ENCODE data around the gene VWA3B.

The VWA3B gene

GRCh38 chr2:98348066-98348561 lies 261.1 kb downstream of the VWA3B start:
- no peak for TF ChIP-seq CTCF (conservative IDR thresholded peaks at IDR 0.05; ENCODE audit: low read depth, low read length)
- no peak overlapping the region for H3K4me3 ChIP-seq (ENCODE audit: low read depth, low read length)

GRCh38 chr2:98350411-98350810 lies 263.4 kb downstream of the VWA3B start:
- H3K4me3 ChIP-seq (ENCODE audit: low read depth, low read length), result no peak overlapping the region
- DNase-seq (ENCODE audit: low read depth), result no peak
- no peak for TF ChIP-seq CTCF (conservative IDR thresholded peaks at IDR 0.05; ENCODE audit: low read depth, low read length)

More at GRCh38 chr2:98348066-98348561, 261.1 kb downstream of the VWA3B start:
- no peak for DNase-seq (ENCODE audit: low read depth)

- H3K4me3 ChIP-seq (ENCODE audit: low read depth, low read length), result no peak overlapping the region
- DNase-seq (ENCODE audit: low read depth), result no peak
- TF ChIP-seq CTCF (conservative IDR thresholded peaks at IDR 0.05; ENCODE audit: low read depth, low read length), result no peak
These were observed 268.9 kb downstream of the VWA3B start for GRCh38 chr2:98355881-98356280.

- H3K4me3 ChIP-seq (ENCODE audit: low read depth, low read length), result no peak overlapping the region
- no peak for TF ChIP-seq CTCF (conservative IDR thresholded peaks at IDR 0.05; ENCODE audit: low read depth, low read length)
- no peak for DNase-seq (ENCODE audit: low read depth)
These were observed 269.8 kb downstream of the VWA3B start for GRCh38 chr2:98356729-98357128.

- DNase-seq (ENCODE audit: low read depth), result no peak
- TF ChIP-seq CTCF (conservative IDR thresholded peaks at IDR 0.05; ENCODE audit: low read depth, low read length), result no peak
These were observed 270.9 kb downstream of the VWA3B start for GRCh38 chr2:98357849-98358248.

GRCh38 chr2:98359986-98360385 lies 273.0 kb downstream of the VWA3B start:
- no peak for DNase-seq (ENCODE audit: low read depth)
- H3K4me3 ChIP-seq (ENCODE audit: low read depth, low read length), result no peak overlapping the region

More at GRCh38 chr2:98357849-98358248, 270.9 kb downstream of the VWA3B start:
- H3K4me3 ChIP-seq (ENCODE audit: low read depth, low read length), result no peak overlapping the region

More at GRCh38 chr2:98359986-98360385, 273.0 kb downstream of the VWA3B start:
- TF ChIP-seq CTCF (conservative IDR thresholded peaks at IDR 0.05; ENCODE audit: low read depth, low read length), result no peak

Data from choroid plexus epithelial cell (primary cell).